Karpas-422 (cell line): Measurements from ENCODE around the gene ATG13. TPM values are rescaled to one million over a fixed set of nuclear protein-coding genes. Genes with fewer than 3 reads are reported as not detected.

ENCODE experiments used
- DNase-seq: peaks from one replicate; pipeline ENCODE4 v3.0.0-alpha.2; 2015
- H2AFZ ChIP-seq: fragments of 200-600 bp; sonication (generic); 2 replicates; pipeline ENCODE4 v1.6.1; 2014; ENCODE audit warnings: antibody characterized with exemption, low read length, mixed read lengths
- H3K27ac ChIP-seq: fragments of 200-600 bp; sonication (generic); 2 replicates; pipeline ENCODE4 v1.5.1; 2014; ENCODE audit warnings: mild to moderate bottlenecking, low read length, moderate library complexity
- H3K27me3 ChIP-seq: fragments of 200-600 bp; sonication (generic); 2 replicates; pipeline ENCODE4 v1.6.1; 2014; ENCODE audit warnings: low read length, mixed read lengths
- H3K36me3 ChIP-seq: fragments of 200-600 bp; sonication (generic); 2 replicates; pipeline ENCODE4 v1.6.1; 2014; ENCODE audit warnings: low read length, mixed read lengths; ENCODE audit not compliant: insufficient read depth
- H3K4me1 ChIP-seq: fragments of 200-600 bp; sonication (generic); 2 replicates; pipeline ENCODE4 v1.6.1; 2014; ENCODE audit warnings: mild to moderate bottlenecking, low read length, mixed read lengths
- H3K4me2 ChIP-seq: fragments of 200-600 bp; sonication (generic); 2 replicates; pipeline ENCODE4 v1.6.1; 2014; ENCODE audit warnings: low read length, low read depth, mild to moderate bottlenecking; ENCODE audit not compliant: poor library complexity, severe bottlenecking
- H3K4me3 ChIP-seq: fragments of 200-600 bp; sonication (generic); 2 replicates; pipeline ENCODE4 v1.5.1; 2014; ENCODE audit warnings: mild to moderate bottlenecking, antibody characterized with exemption, low read length, mixed read lengths
- H3K79me2 ChIP-seq: fragments of 200-600 bp; sonication (generic); 2 replicates; pipeline ENCODE4 v1.6.1; 2014; ENCODE audit warnings: mild to moderate bottlenecking, low read length, mixed read lengths
- H3K9ac ChIP-seq: fragments of 200-600 bp; sonication (generic); 2 replicates; pipeline ENCODE4 v1.6.0; 2014; ENCODE audit warnings: low read length
- H3K9me2 ChIP-seq: fragments of 200-600 bp; sonication (generic), shearing (Covaris generic); replicated peaks from 2 replicates; pipeline ENCODE4 v1.6.0; 2014; ENCODE audit warnings: mild to moderate bottlenecking, low read length, moderate library complexity; ENCODE audit not compliant: insufficient read depth
- H3K9me3 ChIP-seq: fragments of 300-700, 200-600 bp; sonication (generic); 2 replicates; pipeline ENCODE4 v1.6.1; 2014; ENCODE audit warnings: low read length, mixed read lengths
- H4K20me1 ChIP-seq: fragments of 200-600 bp; sonication (generic); 2 replicates; pipeline ENCODE4 v1.6.1; 2014; ENCODE audit warnings: mild to moderate bottlenecking, antibody characterized with exemption, low read length, low read depth; ENCODE audit not compliant: insufficient read depth
- total RNA-seq: library from RNA; depleted of rRNA; stranded (reverse); fragments of >200 nt; shearing (Covaris generic); gene quantifications from 2 replicates; pipeline ENCODE4 v1.2.3, GENCODE V29; 2014; ENCODE audit warnings: low replicate concordance; rRNA removed

ATG13 gene
- total RNA-seq, 1 experiment from 2014 or later, result 79.2 TPM

DNA sequence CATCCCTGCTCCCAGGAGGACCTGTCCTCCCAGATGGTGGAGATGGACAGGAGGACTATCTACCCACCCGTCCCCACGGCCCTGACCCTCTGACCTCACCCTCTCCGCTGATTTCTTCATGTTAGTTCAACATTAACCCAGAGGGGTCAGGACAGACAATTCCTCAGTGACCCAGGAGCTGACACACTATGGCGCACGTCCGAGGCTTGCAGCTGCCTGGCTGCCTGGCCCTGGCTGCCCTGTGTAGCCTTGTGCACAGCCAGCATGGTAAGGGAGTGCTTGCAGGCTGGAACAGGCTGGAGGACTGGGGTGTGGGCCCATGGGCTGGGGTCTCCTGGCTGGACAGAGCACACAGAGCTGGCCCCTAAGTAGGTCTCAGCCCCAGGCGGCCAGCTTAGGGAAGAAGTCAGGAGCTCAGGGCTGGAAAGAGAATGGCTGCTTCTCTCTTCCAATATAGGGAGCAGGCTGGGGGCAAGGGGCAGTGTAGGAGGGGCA, 101.7 kb downstream of the ATG13 start, which contains the start of gene F2:
Gene F2, plus strand, starts transcription at position 166 of the 495 bp plus-strand sequence. Its CDS starts 23 bp downstream, at position 189.
- Histone ChIP-seq H4K20me1 (no peaks in the 10 kb centered on the region), H2AFZ (peak within 1 kb of the TSS; percentile 62; the same call in 1 of the 2 replicates), H3K4me2 (no peak within 1 kb of the TSS), H3K27me3 (no peaks in the 10 kb centered on the region), H3K9me3 (no peaks in the 10 kb centered on the region), H3K36me3 (no peaks in the 10 kb centered on the region), H3K4me3 (no peak within 1 kb of the TSS), H3K9me2 (no peaks in the 10 kb centered on the region), H3K27ac (no peak within 1 kb of the TSS), H3K4me1 (peaks cover 4% of the 10 kb centered on the region), H3K79me2 (no peaks in the 10 kb centered on the region), H3K9ac (no peak within 1 kb of the TSS)
- no peak for DNase-seq

DNA sequence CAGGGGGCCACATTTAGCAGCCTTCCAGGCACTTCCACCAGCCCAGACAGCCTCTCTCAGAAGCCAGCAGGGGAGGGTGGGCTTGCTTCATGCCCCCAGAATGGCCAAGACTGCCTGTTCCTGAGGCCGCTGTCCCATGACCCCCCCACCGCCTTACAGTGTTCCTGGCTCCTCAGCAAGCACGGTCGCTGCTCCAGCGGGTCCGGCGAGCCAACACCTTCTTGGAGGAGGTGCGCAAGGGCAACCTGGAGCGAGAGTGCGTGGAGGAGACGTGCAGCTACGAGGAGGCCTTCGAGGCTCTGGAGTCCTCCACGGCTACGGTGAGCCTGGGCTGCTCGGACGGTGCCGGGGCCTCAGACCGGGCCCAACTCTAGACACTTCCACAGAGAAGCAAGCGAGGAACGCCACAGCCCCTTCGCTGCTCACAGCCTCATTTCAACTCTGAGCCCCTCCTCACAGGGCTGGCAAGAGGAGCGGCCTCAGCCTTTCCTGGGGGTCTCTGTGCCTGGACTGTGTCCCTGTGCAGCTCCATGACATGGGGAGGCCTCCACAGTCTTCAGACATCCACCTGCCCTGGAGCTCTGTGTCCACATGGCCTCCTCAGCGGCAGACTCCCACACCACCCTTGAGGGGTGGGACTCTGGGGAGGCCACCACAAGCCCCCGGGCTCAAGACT, 102.3 kb downstream of the ATG13 start:
- Histone ChIP-seq H3K4me3 (no peak overlapping the region), H4K20me1 (no peaks in the 10 kb centered on the region), H3K9me3 (no peaks in the 10 kb centered on the region), H3K4me1 (peaks cover 8% of the 10 kb centered on the region), H3K4me2 (no peak overlapping the region), H3K9me2 (no peaks in the 10 kb centered on the region), H3K27me3 (no peaks in the 10 kb centered on the region), H3K36me3 (no peaks in the 10 kb centered on the region), H3K79me2 (no peaks in the 10 kb centered on the region), H2AFZ (no peak overlapping the region), H3K9ac (no peak overlapping the region), H3K27ac (no peak overlapping the region)
- no peak for DNase-seq

DNA sequence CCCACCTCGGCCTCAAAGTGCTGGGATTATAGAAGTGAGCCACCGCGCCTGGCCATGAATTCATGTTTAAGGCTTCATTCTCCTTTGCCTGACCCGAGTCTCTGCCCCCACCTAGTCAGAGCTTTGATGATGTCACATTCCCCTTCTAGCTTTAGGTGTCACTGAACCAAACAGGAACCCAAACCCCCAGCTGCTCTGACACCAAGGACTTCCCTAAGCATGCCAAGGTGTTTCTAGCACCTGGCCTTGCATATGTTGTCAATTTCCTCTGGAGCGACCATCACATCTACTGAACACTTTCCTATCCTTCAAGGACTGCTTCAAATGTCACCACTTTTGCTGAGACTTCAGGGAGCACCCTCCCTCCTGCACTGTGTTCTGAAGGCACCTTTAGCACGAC, 103.9 kb downstream of the ATG13 start:
- Histone ChIP-seq H3K36me3 (no peaks in the 10 kb centered on the region), H4K20me1 (no peaks in the 10 kb centered on the region), H3K79me2 (no peaks in the 10 kb centered on the region), H3K9ac (no peak overlapping the region), H3K27me3 (no peaks in the 10 kb centered on the region), H3K9me3 (no peaks in the 10 kb centered on the region), H3K9me2 (no peaks in the 10 kb centered on the region), H3K4me1 (peaks cover 8% of the 10 kb centered on the region), H3K4me3 (no peak overlapping the region), H3K27ac (no peak overlapping the region), H2AFZ (no peak overlapping the region), H3K4me2 (no peak overlapping the region)
- no peak for DNase-seq

DNA sequence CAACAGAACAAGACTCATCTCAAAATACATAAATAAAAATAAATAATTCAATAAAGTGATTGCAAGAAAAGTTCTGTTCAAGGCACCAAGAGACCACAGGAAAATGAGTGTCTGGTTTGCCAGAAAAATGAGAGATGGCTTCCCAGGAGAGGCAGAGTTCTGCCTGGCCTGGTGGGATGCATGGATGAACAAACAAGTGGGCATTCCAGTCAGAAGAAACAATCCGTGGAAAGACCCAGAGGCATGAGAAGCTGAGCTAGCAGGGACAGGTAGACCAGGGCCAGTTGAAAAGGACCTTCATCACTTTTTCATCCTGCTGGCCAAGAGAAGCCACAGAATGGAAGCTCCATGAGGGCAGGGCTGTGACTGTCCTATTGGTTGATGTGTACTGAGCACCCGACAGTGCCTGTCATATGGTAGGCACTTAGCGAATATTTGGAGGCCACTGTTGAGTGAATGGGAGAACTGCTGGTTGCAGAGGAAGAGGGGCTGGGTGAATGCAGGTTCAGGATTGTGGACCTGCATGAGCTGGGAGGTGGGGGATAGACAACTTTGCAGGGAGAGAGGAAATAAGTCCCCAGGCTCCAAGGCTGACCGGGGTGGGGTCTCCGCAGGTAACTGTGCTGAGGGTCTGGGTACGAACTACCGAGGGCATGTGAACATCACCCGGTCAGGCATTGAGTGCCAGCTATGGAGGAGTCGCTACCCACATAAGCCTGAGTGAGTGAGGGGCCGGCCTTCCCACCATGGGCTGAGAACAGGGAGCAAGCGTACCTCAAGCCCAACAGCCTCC, 105.4 kb downstream of the ATG13 start:
- Histone ChIP-seq H3K4me2 (no peak overlapping the region), H3K4me3 (no peak overlapping the region), H3K9me2 (no peaks in the 10 kb centered on the region), H3K36me3 (no peaks in the 10 kb centered on the region), H3K27me3 (no peaks in the 10 kb centered on the region), H3K9ac (no peak overlapping the region), H2AFZ (no peak overlapping the region), H3K79me2 (no peaks in the 10 kb centered on the region), H3K9me3 (no peaks in the 10 kb centered on the region), H3K4me1 (peaks cover 8% of the 10 kb centered on the region), H3K27ac (no peak overlapping the region), H4K20me1 (no peaks in the 10 kb centered on the region)
- no peak for DNase-seq

DNA sequence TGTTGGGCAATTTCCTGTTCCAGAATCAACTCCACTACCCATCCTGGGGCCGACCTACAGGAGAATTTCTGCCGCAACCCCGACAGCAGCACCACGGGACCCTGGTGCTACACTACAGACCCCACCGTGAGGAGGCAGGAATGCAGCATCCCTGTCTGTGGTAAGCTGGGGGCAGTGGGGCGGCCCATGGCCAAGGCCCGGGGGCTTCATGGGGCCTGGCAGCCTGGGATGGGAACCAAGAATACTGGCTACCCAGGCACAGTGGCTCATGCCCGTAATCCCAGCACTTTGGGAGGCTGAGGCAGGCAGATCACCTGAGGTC, 106.0 kb downstream of the ATG13 start:
- Histone ChIP-seq H3K27ac (no peak overlapping the region), H3K9me3 (no peaks in the 10 kb centered on the region), H2AFZ (no peak overlapping the region), H4K20me1 (no peaks in the 10 kb centered on the region), H3K79me2 (no peaks in the 10 kb centered on the region), H3K4me1 (peaks cover 8% of the 10 kb centered on the region), H3K9me2 (no peaks in the 10 kb centered on the region), H3K4me3 (no peak overlapping the region), H3K36me3 (no peaks in the 10 kb centered on the region), H3K9ac (no peak overlapping the region), H3K27me3 (no peaks in the 10 kb centered on the region), H3K4me2 (no peak overlapping the region)
- no peak for DNase-seq

DNA sequence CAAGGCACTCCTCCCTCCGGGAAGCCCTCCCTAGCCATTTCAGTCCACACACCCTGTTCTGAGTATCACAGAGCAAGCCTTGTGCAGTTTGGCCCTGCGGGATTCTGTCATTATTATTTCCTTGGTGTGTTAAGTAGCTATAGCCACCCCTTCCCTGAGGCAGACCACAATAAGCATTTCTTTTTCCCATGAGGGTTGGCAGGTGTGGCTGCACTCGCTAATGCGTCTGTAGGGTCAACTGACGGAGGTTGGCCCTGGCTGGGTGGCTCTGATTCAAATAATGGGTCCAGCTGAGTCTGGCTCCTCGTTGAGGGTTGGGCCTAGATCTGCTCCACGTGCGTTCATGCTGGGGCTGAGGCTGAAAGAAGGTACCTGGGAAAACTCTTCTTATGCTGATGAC, 106.7 kb downstream of the ATG13 start:
- Histone ChIP-seq H3K27me3 (no peaks in the 10 kb centered on the region), H3K4me1 (peaks cover 8% of the 10 kb centered on the region), H2AFZ (peak overlapping the region; percentile 42; the same call in 1 of the 2 replicates), H4K20me1 (no peaks in the 10 kb centered on the region), H3K36me3 (no peaks in the 10 kb centered on the region), H3K4me3 (no peak overlapping the region), H3K9ac (no peak overlapping the region), H3K27ac (no peak overlapping the region), H3K79me2 (no peaks in the 10 kb centered on the region), H3K9me3 (no peaks in the 10 kb centered on the region), H3K9me2 (no peaks in the 10 kb centered on the region), H3K4me2 (no peak overlapping the region)
- DNase-seq, result no peak

Other genes starting within 250 kb of the ATG13 start
- gene MDK, start 235.9 kb upstream of the ATG13 start, total RNA-seq, result 6.9 and 21.9 TPM in 2 replicates
- not detected in 2 replicates for gene CHRM4, start 225.8 kb upstream of the ATG13 start, total RNA-seq
- 26.2 and 30.3 TPM in 2 replicates for gene AMBRA1, start 23.5 kb upstream of the ATG13 start, total RNA-seq
- 3.8 and 4.0 TPM in 2 replicates for gene HARBI1, start 326 bp upstream of the ATG13 start, total RNA-seq
- 13.6 and 23.4 TPM in 2 replicates for gene ARHGAP1, start 83.1 kb downstream of the ATG13 start, total RNA-seq
- 5.1 and 7.4 TPM in 2 replicates for gene ZNF408, start 83.5 kb downstream of the ATG13 start, total RNA-seq
- not detected in 2 replicates for gene F2, start 101.7 kb downstream of the ATG13 start, total RNA-seq
- 70.0 and 82.2 TPM in 2 replicates for gene CKAP5, start 228.7 kb downstream of the ATG13 start, total RNA-seq